Activated naive CD4-positive, alpha-beta T cell treated with anti-CD3 and anti-CD28 coated beads, Interleukin-2, amount 10 ng/mL, durations not matched to agents 7 days and 5 days (primary cell): ENCODE measurements around the gene CYB561D1.

ENCODE experiments used
- CTCF ChIA-PET: fragments of 350-600 bp; sonication (Branson Sonifier 250); formaldehyde crosslinking; loops from one replicate; lab custom pipeline; 2021; ENCODE audit warnings: antibody characterized with exemption; lab: Charles Lee
- DNase-seq: peaks from one replicate; pipeline ENCODE4 v3.0.0-alpha.2; 2020
- H3K27ac Mint-ChIP-seq: one replicate; pipeline ENCODE4 v1.8.0; 2021; ENCODE audit warnings: mild to moderate bottlenecking, moderate library complexity, mixed read lengths
- H3K27me3 Mint-ChIP-seq: one replicate; pipeline ENCODE4 v1.8.0; 2021; ENCODE audit warnings: mild to moderate bottlenecking, mixed read lengths
- H3K36me3 Mint-ChIP-seq: one replicate; pipeline ENCODE4 v1.8.0; 2021; ENCODE audit warnings: mixed read lengths
- H3K4me1 Mint-ChIP-seq: one replicate; pipeline ENCODE4 v1.8.0; 2021; ENCODE audit warnings: mixed read lengths
- H3K4me3 Mint-ChIP-seq: one replicate; pipeline ENCODE4 v1.8.0; 2021; ENCODE audit warnings: mild to moderate bottlenecking, moderate library complexity, mixed read lengths
- H3K9me3 Mint-ChIP-seq: one replicate; pipeline ENCODE4 v1.8.0; 2021; ENCODE audit warnings: mixed read lengths

The CYB561D1 gene

DNA sequence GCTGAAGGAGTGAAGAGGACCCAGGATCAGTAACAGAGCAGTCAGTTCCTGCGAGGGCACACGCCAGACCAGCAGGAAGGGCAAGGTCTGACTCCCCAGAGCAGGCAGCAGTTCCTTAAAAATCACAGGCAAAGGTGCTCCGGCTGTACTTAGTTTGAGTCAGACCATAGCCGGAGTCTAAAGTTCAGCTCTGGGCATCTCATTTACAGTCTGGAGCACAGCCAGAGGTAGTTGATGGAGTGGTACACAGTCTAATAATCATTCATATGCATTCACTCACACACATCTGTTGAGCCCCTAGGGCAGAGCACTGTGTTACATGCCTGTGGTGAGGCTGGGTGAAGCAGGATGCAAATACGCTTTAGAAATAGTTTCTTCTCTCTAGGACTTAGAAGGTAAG lies 23.0 kb downstream of the CYB561D1 start:
- no peak overlapping the region for H3K27ac Mint-ChIP-seq
- H3K27me3 Mint-ChIP-seq: peaks cover 23% of the 10 kb centered on the region
- H3K9me3 Mint-ChIP-seq: no peaks in the 10 kb centered on the region
- CTCF ChIA-PET: interaction anchor here (1.4 to 37.4 kb wide), 4 partner anchors 14 to 23 kb away, joined by 3 to 1080 read pairs (median 10); partner anchors contain the start of genes CYB561D1 and GPR61
- DNase-seq: no peak
- no peaks in the 10 kb centered on the region for H3K36me3 Mint-ChIP-seq
- no peak overlapping the region for H3K4me3 Mint-ChIP-seq
- H3K4me1 Mint-ChIP-seq: peaks cover 8% of the 10 kb centered on the region

DNA sequence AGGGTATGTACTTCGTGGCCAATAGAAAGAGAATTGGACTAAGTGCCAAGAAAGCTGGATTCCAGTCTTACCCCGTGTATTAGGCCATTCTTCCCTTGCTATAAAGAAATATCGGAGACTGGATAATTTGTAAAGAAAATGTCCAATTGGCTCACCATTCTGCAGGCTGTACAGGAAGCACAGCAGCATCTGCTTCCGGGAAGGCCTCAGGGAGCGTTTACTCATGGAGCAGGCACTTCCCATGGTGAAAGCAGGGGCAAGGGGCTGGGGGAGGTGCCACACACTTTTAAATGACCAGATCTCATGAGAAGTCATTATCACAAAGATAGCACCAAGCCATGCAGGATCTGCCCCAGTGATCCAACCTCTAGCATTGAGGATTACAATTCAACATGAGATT lies 23.4 kb downstream of the CYB561D1 start:
- Mint-ChIP-seq H3K27ac (no peak overlapping the region), H3K4me1 (peaks cover 6% of the 10 kb centered on the region), H3K27me3 (peaks cover 27% of the 10 kb centered on the region), H3K36me3 (no peaks in the 10 kb centered on the region), H3K4me3 (no peak overlapping the region), H3K9me3 (no peaks in the 10 kb centered on the region)
- CTCF ChIA-PET: interaction anchor here (0.9 to 37.4 kb wide), 2 partner anchors 15 to 24 kb away, joined by 4 to 1080 read pairs; partner anchors contain the start of gene GPR61
- no peak for DNase-seq

DNA sequence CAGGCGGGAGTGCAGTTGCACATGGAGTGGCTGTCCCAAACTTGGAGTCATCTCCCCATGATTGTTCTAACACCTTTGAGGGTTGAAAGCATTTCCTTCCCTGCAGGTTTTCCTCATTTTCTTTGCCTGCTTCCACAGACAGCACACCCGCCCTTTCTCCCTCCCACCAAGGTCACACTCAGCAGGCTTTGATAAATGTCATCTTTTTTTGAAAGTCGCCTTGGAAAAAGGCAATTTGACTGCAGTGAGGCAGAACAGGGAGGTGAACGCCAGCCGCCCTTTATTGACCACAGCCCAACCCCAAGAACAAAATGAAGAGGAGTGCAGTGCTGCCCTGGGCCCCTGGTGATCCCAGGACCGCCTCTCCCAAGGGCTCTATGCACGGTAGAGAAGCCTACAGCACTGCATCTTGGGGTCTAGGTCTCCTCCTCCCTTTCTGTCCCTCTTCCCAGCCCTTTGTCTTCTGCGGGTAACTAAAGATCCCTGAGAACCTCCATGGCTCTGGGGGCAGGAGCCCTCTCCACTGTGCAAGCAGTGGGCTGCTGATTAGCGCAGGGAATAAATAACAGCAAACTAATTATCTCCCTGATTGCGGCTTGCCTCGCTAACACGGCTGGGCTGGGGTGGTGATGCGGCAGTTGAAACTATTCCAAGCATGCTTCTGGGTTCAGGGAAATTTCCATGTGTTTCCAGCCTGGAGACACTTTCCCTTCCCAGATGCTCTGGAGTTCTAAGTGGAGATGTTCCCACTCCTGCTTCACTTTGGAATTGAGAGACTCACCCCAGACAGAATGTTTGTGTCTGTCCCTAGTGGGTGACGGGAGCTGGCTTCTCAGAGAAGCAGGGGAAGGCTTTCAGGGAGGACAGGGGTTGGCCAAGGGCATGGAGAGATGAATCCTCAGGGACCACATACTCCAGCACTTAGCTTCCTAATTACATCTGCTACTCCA lies 27.4 kb downstream of the CYB561D1 start:
- Mint-ChIP-seq H3K36me3 (no peaks in the 10 kb centered on the region), H3K27ac (no peak overlapping the region), H3K4me1 (no peaks in the 10 kb centered on the region), H3K9me3 (no peaks in the 10 kb centered on the region), H3K4me3 (no peak overlapping the region), H3K27me3 (peaks cover 34% of the 10 kb centered on the region)
- DNase-seq: no peak
- CTCF ChIA-PET: interaction anchor here (1.1 to 21.5 kb wide), 5 partner anchors 11 to 258 kb away, joined by 5 to 1080 read pairs (median 9); partner anchors contain the start of genes AMIGO1, ATXN7L2 and CYB561D1

DNA sequence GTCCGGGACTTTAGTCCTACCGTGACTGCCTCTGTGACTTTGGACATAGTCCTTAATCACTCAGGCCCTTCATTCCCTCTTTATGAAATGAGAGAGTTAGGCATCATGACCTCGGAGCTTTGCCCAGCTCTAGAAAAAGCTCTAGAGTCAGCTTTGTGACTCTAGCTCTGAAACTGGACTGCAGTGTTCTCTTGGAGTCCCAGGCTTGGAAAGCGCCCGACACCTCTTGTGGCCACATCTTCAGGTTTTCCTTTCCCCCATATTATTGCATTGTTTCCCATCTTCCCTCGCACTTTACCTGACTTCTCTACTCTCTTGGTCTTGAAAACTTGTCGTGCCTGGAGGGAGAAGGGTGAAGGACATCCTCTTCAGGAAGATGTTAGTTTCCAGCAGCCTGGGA lies 28.1 kb downstream of the CYB561D1 start:
- H3K36me3 Mint-ChIP-seq: no peaks in the 10 kb centered on the region
- no peaks in the 10 kb centered on the region for H3K4me1 Mint-ChIP-seq
- no peak overlapping the region for H3K4me3 Mint-ChIP-seq
- H3K9me3 Mint-ChIP-seq: no peaks in the 10 kb centered on the region
- H3K27me3 Mint-ChIP-seq: peaks cover 37% of the 10 kb centered on the region
- CTCF ChIA-PET: interaction anchor here (2.6 to 21.5 kb wide), 2 partner anchors 10 to 22 kb away, joined by 13 to 1080 read pairs; partner anchors contain the start of genes AMIGO1, ATXN7L2 and CYB561D1
- no peak for DNase-seq
- no peak overlapping the region for H3K27ac Mint-ChIP-seq

DNA sequence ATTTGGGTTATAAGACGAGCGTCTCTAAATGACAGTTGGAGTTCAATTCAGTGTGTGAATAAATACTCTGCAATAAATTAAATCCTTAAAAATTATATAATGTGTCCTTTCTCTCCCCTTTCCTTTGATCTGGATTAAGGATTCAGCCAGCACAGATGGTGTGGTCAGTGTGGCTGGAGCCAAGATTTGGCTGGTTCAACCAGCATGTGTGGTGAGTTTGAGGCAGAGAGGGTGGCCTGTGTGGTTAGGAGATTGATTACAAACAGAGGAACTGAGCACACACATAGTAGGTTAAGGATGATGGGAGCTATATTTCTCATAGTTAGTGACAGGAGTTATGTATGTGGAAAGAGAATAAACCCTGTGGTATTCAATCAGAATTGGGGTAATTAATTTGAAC lies 29.8 kb downstream of the CYB561D1 start:
- H3K27me3 Mint-ChIP-seq: peaks cover 44% of the 10 kb centered on the region
- H3K9me3 Mint-ChIP-seq: no peaks in the 10 kb centered on the region
- no peak overlapping the region for H3K4me3 Mint-ChIP-seq
- DNase-seq: no peak
- H3K27ac Mint-ChIP-seq: peak overlapping the region; percentile 17
- CTCF ChIA-PET: interaction anchor here (1.3 to 21.5 kb wide), 3 partner anchors 9 to 23 kb away, joined by 3 to 1080 read pairs (median 13); partner anchors contain the start of genes AMIGO1, ATXN7L2 and CYB561D1
- no peaks in the 10 kb centered on the region for H3K36me3 Mint-ChIP-seq
- no peaks in the 10 kb centered on the region for H3K4me1 Mint-ChIP-seq

DNA sequence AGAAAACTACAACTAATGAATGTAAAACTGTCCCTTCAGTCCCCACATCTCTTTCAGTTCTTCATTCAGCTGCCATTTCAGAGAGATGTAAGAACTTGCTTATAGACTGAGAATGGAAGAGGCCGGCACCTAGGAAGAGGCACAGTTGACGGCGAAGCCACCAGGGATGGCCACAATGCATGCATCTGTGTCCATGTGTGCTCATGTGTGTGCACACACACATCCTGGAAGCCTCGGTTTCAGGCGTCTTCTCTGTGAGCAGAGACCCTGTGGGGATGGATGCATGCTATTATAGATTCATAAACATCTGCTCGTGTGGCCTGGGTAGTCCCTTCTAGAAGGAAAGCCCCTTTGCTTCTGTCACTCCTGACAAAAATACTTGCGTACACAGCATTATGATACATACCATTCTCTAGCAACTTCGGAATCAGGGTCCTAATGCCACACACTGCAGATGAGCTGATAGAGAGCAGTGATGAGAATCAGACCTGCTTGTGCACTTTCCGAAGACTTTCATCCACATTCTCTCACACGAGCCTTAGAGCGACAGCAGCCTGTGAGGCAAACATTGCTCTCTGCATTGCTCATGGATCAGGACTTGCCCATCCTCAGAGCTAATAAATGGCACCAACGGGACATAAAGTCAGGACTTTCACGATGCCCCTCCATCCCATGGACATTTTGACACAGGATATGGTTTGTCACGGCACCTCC lies 33.4 kb downstream of the CYB561D1 start:
- CTCF ChIA-PET: interaction anchor here (21.5 kb wide), 1 partner anchor 27 kb away, joined by 1080 read pairs; the partner anchor contains the start of genes AMIGO1, ATXN7L2 and CYB561D1
- Mint-ChIP-seq H3K27ac (no peak overlapping the region), H3K4me1 (peaks cover 29% of the 10 kb centered on the region), H3K4me3 (no peak overlapping the region), H3K9me3 (no peaks in the 10 kb centered on the region), H3K27me3 (peaks cover 27% of the 10 kb centered on the region), H3K36me3 (no peaks in the 10 kb centered on the region)
- no peak for DNase-seq

DNA sequence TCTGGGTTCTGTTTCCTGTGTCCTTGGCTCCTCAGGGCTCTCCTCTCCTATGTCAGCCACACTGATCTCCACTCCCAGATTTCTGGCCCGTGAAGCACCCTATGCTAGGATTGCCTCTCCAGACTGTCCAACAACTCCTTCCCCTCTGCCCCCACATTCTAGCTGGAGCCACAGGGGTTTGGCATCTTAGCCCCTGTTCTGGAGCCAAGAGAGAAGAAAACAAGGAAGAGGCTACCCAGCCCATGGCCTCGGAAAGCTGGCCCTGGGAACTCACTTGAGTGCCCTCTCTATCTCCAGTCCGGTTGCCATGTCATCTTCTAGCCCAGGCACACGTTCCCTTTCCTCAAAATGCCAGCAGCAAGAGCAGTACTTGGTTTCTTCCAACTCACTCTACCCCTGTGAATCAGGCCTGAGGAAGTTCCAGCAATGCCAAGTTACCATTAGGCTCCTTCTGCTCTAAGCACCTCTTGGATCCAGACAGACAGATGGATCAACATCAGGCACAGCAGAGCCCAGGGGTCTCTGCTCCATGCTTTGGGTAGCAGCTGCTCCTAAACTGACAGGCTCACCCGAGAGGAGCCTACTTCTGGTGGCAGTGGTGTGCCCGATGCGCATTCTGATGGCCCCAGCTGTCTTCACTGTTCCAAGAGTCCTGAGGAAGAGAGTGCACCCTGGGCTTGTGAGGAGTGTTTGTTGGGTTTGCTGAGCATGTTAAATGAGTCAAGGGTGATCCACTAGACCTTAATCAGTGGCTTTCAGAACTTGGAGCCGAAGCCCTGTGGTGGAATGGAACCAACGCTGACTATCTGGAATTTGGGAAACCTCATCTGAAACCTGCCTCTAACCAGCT lies 34.2 kb downstream of the CYB561D1 start:
- no peaks in the 10 kb centered on the region for H3K36me3 Mint-ChIP-seq
- H3K27ac Mint-ChIP-seq: no peak overlapping the region
- H3K4me3 Mint-ChIP-seq: no peak overlapping the region
- CTCF ChIA-PET: interaction anchor here (21.5 kb wide), 1 partner anchor 28 kb away, joined by 1080 read pairs; the partner anchor contains the start of genes AMIGO1, ATXN7L2 and CYB561D1
- peaks cover 21% of the 10 kb centered on the region for H3K27me3 Mint-ChIP-seq
- H3K9me3 Mint-ChIP-seq: no peaks in the 10 kb centered on the region
- no peak for DNase-seq
- peaks cover 37% of the 10 kb centered on the region for H3K4me1 Mint-ChIP-seq

DNA sequence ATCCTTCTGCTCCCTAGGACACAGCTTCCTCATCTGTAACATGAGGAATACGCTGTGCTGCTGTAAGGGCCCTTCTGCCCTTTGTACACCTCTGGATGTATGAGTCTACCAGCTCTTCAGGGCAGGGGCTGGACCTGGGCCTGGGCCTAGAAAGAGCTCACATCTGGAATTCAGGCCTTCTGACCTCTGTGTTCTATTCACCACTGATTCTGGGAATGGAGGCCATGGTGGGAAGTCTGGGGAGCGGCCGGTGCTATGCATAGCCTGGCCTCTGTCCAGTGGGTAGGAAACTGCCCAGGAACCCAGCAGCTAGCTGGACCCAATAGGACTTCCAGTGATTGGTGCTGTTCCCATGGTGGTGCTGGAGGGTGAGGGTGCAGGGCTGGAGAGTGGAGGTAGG lies 34.8 kb downstream of the CYB561D1 start:
- CTCF ChIA-PET: interaction anchor here (5.0 to 21.5 kb wide), 2 partner anchors 28 to 251 kb away, joined by 56 to 1080 read pairs; partner anchors contain the start of genes AMIGO1, ATXN7L2 and CYB561D1
- no peak overlapping the region for H3K4me3 Mint-ChIP-seq
- no peak for DNase-seq
- peaks cover 19% of the 10 kb centered on the region for H3K27me3 Mint-ChIP-seq
- no peaks in the 10 kb centered on the region for H3K36me3 Mint-ChIP-seq
- H3K9me3 Mint-ChIP-seq: no peaks in the 10 kb centered on the region
- no peak overlapping the region for H3K27ac Mint-ChIP-seq
- H3K4me1 Mint-ChIP-seq: peaks cover 39% of the 10 kb centered on the region

DNA sequence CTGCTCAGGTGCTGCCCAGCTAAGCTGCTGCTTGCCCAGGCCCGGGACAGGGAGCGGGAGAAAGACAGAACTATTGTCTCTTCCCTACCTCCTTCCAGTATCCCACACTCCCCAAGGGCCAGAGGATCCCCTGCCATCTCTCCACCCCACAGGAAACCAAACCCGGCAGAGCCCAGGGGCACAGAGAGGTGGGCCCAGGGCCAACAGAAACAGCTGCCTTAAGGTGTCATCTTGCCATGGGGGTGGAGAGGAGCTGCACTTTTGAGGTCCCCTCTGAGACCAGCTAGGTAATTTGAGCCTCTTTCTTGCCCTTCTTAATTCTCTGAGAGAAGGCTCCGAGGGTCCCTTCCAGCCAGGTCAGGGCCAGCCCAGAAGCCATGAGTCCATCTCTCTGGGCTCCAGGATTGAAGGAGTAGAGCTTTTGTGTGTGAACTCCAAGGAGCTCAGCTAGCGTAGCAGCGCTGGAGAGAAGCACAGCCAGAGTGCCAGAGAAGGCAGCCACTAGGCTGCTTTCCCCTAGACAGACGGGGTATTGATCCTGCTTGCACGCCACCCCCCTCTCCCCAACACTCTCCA lies 36.1 kb downstream of the CYB561D1 start:
- Mint-ChIP-seq H3K27ac (no peak overlapping the region), H3K4me1 (peaks cover 39% of the 10 kb centered on the region), H3K36me3 (no peaks in the 10 kb centered on the region), H3K4me3 (no peak overlapping the region), H3K9me3 (no peaks in the 10 kb centered on the region), H3K27me3 (peaks cover 19% of the 10 kb centered on the region)
- CTCF ChIA-PET: interaction anchor here (0.8 to 21.5 kb wide), 7 partner anchors 30 to 329 kb away, joined by 3 to 1080 read pairs (median 14); partner anchors contain the start of genes AMIGO1, ATXN7L2, CYB561D1 and PSMA5
- no peak for DNase-seq

DNA sequence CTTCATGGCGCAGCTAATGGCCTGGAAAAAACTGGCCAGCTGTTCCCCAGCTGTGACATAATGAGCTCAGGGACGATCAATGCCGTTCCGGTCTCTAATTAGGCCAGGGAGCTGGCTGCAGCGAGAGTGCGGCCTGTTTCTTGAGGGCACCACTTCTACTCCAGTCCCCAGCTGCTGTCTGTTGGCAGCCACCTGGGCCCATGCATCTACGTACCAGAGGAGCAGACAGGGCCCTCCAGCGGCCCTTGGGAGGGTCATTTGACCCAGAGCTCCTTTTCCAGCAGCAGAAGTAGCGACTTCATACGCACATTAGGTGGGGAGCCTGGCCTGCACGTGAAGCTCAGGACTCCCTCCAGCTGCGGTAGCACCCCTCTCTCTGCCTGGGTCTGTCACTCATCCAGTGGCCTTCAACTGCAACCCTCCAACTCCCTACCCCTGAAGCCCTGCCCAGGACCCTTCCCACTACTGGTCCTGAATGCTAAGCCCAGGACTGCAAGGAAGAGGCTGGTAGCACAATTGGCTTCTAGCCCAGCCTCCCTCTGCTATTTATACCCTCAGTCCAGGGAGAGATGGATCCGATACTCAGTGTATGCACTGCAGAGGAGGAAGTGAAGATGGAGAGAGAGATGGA lies 36.7 kb downstream of the CYB561D1 start:
- CTCF ChIA-PET: interaction anchor here (0.9 to 21.5 kb wide), 5 partner anchors 30 to 266 kb away, joined by 3 to 1080 read pairs (median 19); partner anchors contain the start of genes AMIGO1, ATXN7L2, CYB561D1 and PSMA5
- peak overlapping the region; percentile 1 for H3K4me3 Mint-ChIP-seq
- H3K4me1 Mint-ChIP-seq: peaks cover 39% of the 10 kb centered on the region
- no peaks in the 10 kb centered on the region for H3K36me3 Mint-ChIP-seq
- DNase-seq: no peak
- peak overlapping the region; percentile 80 for H3K27ac Mint-ChIP-seq
- peaks cover 21% of the 10 kb centered on the region for H3K27me3 Mint-ChIP-seq
- no peaks in the 10 kb centered on the region for H3K9me3 Mint-ChIP-seq

DNA sequence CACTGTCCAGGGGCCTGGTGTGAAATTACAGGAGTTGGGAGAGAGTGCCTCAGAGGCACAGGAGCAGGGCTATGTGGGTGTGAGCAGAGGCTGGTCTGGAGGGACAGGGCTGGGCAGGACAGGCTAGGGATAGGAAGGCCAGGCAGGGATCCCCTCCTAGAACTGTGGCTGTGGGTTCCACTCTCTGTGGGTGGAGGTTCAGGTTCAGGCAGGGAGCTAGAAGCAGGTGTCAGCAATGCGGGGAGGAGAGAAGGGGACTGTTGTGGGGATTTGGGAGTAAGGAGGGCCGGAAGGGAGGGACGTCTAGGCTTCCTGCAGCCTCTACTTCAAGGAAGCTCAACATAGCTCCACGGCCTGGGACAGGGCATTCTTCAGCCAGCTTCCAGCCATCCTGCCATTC lies 37.5 kb downstream of the CYB561D1 start:
- peak overlapping the region; percentile 80 for H3K27ac Mint-ChIP-seq
- H3K9me3 Mint-ChIP-seq: no peaks in the 10 kb centered on the region
- peaks cover 39% of the 10 kb centered on the region for H3K4me1 Mint-ChIP-seq
- H3K27me3 Mint-ChIP-seq: peaks cover 17% of the 10 kb centered on the region
- H3K4me3 Mint-ChIP-seq: peak overlapping the region; percentile 1
- no peak for DNase-seq
- CTCF ChIA-PET: interaction anchor here (0.8 to 21.5 kb wide), 23 partner anchors 9 to 332 kb away, joined by 3 to 1080 read pairs (median 10); partner anchors contain the start of genes AMIGO1, ATXN7L2, CYB561D1 and GNAI3
- H3K36me3 Mint-ChIP-seq: no peaks in the 10 kb centered on the region

DNA sequence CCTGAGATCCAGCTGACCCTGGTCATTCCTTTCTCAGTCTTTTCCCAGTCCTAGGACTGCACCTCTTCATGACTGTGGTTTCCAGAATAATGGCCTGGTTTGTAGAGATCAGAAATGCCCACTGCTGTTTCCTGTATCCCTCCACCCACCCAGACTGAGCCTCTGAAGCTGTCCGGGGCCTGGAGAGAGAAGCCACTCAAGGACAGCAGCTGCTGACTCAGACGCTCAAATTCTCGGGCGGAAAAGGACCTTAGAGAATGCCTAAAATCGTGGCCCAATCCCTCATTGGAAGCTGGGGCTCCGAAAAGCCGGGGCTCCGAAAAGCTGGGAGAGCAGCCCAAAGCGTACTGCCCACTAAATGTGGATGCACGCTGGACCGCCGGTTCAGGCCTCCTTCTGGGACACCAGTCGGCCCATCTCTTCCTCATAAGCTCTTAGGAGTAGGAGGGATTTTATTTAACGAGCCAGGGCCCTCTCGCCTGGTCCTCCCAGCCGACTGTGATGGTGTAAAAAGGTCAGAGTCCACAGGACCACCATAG lies 38.0 kb downstream of the CYB561D1 start:
- CTCF ChIA-PET: interaction anchor here (0.8 to 21.5 kb wide), 33 partner anchors 9 to 339 kb away, joined by 3 to 1080 read pairs (median 8); partner anchors contain the start of genes AMIGO1, ATXN7L2, CYB561D1 and GNAI3
- Mint-ChIP-seq H3K27me3 (peaks cover 19% of the 10 kb centered on the region), H3K9me3 (no peaks in the 10 kb centered on the region), H3K4me3 (no peak overlapping the region), H3K36me3 (no peaks in the 10 kb centered on the region), H3K27ac (peak overlapping the region; percentile 95), H3K4me1 (peaks cover 39% of the 10 kb centered on the region)
- DNase-seq: no peak
